T-helper 17 cell (primary cell): ENCODE results near the gene DVL1. TPM values are rescaled to one million over a fixed set of nuclear protein-coding genes. Genes with fewer than 3 reads are reported as not detected.

Source experiments
- ATAC-seq: fragments of 150-1000 bp; cut with Tn5 transposase; 2 replicates; pipeline ENCODE4 v1.10.0; 2021; ENCODE audit warnings: mild to moderate bottlenecking, moderate library complexity
- DNase-seq, 3 donors: peaks; one replicate each; pipeline versions ENCODE4 v3.0.0 to v3.0.0-alpha.2; 2020 to 2021
- H3K9me3 ChIP-seq: one replicate; pipeline ENCODE4 v1.7.0; 2013; ENCODE audit warnings: low read length, mild to moderate bottlenecking; ENCODE audit not compliant: control insufficient read depth, poor library complexity, severe bottlenecking
- H3K27ac Mint-ChIP-seq: one replicate; pipeline ENCODE4 v1.8.0; 2022; ENCODE audit warnings: mild to moderate bottlenecking, moderate library complexity, mixed read lengths
- H3K27me3 Mint-ChIP-seq: one replicate; pipeline ENCODE4 v1.8.0; 2022; ENCODE audit warnings: mixed read lengths
- H3K36me3 Mint-ChIP-seq: one replicate; pipeline ENCODE4 v1.8.0; 2022; ENCODE audit warnings: low read depth, mixed read lengths
- H3K4me1 Mint-ChIP-seq: one replicate; pipeline ENCODE4 v1.8.0; 2022; ENCODE audit warnings: mild to moderate bottlenecking, mixed read lengths
- H3K4me3 Mint-ChIP-seq: one replicate; pipeline ENCODE4 v1.8.0; 2022; ENCODE audit warnings: mild to moderate bottlenecking, moderate library complexity, mixed read lengths
- total RNA-seq, 4 donors: library from RNA in 2 of 4; stranded (reverse) in 2 of 4; gene quantifications; one replicate each; pipeline ENCODE4 v1.2.3 and lab custom pipeline; 2022 to 2026

DVL1 gene
- total RNA-seq, 2 donors from 2014 or later = 41.0 to 45.8 TPM

DNA sequence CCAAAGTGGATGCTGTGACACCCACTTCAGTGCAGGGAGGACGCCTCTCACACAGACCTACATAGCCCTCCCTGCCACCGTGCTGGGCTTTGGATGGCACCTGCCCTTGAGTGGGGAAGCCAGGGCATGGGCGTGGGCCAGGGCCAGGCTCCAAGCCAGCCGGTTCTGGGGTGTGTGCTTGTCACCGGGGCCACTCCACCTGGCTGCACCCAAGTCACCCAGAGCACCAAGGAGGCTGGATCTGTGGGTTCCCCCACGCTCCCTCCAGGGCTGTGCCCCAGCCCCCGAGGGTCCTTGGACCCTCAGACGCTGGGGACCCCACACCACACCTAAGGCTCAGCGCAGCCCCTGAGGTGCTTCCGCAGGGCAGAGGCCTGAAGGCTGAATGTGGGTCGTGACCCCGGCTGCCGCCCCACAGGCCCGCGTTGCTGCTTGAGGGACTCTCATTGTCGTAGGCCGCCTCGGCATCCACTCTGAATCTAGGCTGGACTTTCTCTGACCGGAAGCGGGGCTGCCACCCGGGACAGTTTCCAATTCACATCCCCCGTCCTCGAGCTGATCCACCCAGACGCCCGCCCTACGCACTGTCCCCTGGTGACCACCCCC is 7.7 kb upstream of the DVL1 start:
- H3K36me3 Mint-ChIP-seq = no peaks in the 10 kb centered on the region
- no peak for ATAC-seq
- peaks cover 21% of the 10 kb centered on the region for H3K4me1 Mint-ChIP-seq
- peak in 1 of 3 donors; percentile 4 for DNase-seq
- no peaks in the 10 kb centered on the region for H3K9me3 ChIP-seq
- H3K27me3 Mint-ChIP-seq = peaks cover 11% of the 10 kb centered on the region
- no peak overlapping the region for H3K27ac Mint-ChIP-seq
- H3K4me3 Mint-ChIP-seq = no peak overlapping the region

DNA sequence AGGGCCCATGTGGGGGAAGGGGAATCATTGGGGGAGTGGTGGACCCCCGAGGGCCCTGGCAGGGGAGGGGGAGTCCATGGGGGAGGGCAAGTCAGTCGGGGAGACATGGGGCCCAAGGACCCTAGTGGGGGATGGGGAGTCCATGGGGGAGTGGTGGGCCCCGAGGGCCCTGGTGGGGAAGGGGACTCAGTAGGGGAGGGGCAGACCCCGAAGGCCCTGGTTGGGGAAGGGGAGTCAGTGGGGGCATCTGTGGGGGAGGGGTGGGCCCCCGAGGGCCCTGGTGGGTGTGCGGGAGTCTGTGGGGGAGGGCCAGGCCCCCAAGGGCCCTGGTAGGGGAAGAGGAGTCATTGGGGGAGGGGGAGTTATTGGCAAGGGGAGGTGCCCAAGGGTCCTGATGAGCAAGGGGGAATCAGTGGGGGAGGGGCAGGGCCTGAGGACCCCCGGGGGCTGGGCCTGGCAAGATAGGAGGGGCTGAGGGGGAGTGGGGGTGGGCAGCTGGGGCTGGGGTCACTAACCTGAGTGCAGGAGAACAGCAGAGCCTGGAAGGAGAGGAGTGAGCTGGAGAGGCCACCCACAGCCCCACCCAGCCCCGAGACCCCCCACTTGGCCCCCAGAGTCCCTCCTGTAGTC is 7.1 kb upstream of the DVL1 start:
- H3K4me1 Mint-ChIP-seq = peaks cover 21% of the 10 kb centered on the region
- ATAC-seq = no peak
- DNase-seq = no peak
- no peak overlapping the region for H3K4me3 Mint-ChIP-seq
- peaks cover 11% of the 10 kb centered on the region for H3K27me3 Mint-ChIP-seq
- no peaks in the 10 kb centered on the region for H3K36me3 Mint-ChIP-seq
- H3K9me3 ChIP-seq = no peaks in the 10 kb centered on the region
- no peak overlapping the region for H3K27ac Mint-ChIP-seq

DNA sequence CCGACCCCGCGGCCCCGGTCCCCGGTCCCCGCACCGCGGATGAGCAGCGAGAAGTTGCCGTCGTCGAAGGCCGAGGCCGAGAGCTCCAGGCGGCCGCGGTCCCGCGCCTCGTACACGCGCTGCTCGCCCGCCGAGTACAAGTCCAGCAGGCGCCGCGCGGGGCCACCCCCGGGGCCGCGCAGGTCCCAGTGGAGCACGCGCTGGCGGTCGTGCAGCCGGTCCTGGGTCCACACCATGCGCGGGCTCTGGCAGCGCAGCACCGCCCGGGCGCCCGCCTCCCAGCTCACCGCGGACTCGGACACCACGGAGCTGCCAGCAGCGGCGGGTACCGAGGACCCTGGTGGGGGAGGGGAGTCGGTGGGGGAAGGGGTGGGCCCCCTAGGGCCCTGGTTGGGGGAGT is 6.2 kb upstream of the DVL1 start:
- H3K27me3 Mint-ChIP-seq = peaks cover 11% of the 10 kb centered on the region
- peaks cover 21% of the 10 kb centered on the region for H3K4me1 Mint-ChIP-seq
- ATAC-seq (peak; percentile 20), DNase-seq (peak in 1 of 3 donors; percentile 5)
- H3K4me3 Mint-ChIP-seq = no peak overlapping the region
- no peak overlapping the region for H3K27ac Mint-ChIP-seq
- H3K36me3 Mint-ChIP-seq = no peaks in the 10 kb centered on the region
- no peaks in the 10 kb centered on the region for H3K9me3 ChIP-seq

DNA sequence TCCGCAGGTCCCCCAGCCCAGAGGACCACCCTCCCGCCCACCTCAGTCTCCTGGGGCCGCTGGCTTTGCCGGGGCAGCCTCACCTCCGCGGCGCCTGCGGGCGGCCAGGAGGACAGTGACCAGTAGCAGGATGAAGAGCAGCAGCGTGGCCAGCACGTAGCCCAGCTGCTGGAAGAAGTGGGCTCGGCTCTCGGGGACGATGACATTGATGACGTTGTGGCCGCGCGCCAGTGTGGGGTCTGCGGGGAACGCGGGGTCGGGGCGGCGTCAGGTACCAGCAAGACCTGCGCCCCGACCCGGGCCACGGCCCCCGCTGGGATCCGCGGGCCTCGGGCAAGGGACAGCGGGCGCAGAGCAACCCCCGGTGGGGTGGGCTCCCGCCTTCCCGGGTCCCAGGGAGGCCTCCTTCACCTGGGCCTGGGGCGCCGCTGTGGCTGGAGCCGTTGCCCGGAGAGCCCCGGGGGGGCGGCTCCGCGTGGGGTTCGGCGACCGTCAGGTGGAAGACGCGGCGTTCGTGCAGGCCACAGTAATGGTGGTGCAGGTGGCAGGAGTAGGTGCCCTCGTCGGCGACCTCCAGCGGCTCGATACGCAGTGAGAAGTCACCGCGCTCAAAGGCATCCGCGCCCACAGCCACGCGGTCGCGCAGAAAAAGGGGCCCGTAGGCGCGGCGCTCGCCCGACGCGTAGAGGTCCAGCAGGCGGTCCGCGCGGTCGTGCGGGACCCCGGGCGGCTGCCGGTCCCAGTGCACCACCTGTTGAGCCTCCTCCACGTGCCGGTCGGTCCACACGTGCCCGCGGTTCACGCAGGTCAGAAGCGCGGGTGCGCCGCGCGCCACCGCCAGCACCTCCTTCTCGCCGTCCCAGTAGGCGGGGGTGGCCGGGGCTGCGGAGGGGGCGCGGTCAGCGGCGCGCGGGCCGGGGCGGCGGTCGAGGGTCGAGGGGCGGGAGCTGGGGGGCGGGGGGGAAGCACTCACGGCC is 5.3 kb upstream of the DVL1 start:
- peaks cover 11% of the 10 kb centered on the region for H3K27me3 Mint-ChIP-seq
- no peaks in the 10 kb centered on the region for H3K9me3 ChIP-seq
- H3K36me3 Mint-ChIP-seq = no peaks in the 10 kb centered on the region
- no peak overlapping the region for H3K27ac Mint-ChIP-seq
- DNase-seq (no peak), ATAC-seq (peak; percentile 33)
- no peak overlapping the region for H3K4me3 Mint-ChIP-seq
- peaks cover 21% of the 10 kb centered on the region for H3K4me1 Mint-ChIP-seq

DNA sequence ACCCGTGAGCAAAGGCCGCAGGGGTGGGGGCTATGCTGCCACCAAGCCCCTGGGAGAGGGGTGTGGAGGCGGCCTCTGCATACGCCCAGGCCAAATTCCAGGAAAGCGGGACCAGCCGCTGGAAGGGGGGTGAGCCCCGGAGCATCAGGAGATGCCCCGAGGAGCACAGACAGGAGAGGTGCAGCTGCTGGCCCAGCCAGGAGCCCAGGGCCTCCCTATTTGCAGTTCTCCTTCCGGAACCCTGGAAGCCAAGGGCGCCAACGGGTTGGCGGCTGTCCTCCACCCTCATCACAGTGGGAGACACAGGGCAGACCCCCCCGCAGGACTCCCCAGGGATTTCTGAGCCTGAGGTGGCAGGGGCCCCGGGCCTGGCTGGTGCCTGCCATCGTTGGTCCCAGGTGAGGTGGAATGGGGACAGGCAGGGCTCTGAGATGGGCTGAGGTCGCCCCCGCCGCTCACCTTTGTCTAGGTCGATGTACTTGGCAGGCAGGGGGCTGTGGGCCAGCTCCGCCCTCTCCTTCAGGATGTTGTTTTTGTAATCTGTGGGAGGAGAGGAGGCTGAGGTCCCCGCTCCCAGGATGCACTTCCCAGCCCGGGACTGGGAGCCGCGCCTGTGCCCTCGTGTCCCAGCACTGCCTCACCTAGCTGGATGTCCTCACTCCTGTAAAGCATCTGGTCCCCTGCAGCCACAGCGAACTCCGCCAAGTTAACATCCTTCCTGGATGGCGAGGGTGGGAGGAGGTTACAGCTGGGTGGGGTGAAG is 4.4 kb upstream of the DVL1 start:
- no peaks in the 10 kb centered on the region for H3K9me3 ChIP-seq
- Mint-ChIP-seq H3K27me3 (peaks cover 11% of the 10 kb centered on the region), H3K4me1 (peaks cover 13% of the 10 kb centered on the region), H3K36me3 (no peaks in the 10 kb centered on the region), H3K4me3 (peak overlapping the region; percentile 53), H3K27ac (no peak overlapping the region)
- ATAC-seq (no peak), DNase-seq (no peak)

DNA sequence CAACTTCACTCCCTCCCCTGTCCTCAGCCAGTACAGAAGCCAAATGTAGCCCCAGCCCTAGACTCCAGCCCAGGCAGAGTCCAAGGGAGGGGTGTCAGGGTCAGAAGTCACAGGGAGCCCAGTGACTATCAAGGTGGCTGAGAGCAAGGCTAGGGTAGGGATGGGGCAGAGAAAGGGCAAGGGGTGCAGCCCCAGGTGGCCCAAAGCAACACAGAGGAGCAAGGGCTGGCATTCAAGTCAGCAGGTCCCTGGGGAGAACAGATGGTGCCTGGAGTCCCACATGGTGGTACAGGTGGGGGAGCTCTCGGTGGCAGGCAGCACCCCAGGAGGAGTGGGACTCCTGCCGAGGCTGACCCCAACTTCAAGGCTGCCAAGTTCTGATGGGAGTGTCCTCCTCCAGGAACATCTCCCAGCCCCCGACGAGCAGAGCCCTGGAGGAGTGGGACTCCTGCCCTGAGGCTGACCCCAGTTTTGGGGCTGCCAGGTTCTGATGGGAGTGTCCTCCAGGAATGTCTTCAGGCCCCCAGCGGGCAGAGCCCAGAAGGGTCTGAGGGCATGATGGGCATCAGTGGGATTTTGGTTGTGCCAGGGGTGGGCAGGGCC is 3.7 kb upstream of the DVL1 start:
- Mint-ChIP-seq H3K4me1 (peaks cover 13% of the 10 kb centered on the region), H3K36me3 (no peaks in the 10 kb centered on the region), H3K4me3 (no peak overlapping the region)

DNA sequence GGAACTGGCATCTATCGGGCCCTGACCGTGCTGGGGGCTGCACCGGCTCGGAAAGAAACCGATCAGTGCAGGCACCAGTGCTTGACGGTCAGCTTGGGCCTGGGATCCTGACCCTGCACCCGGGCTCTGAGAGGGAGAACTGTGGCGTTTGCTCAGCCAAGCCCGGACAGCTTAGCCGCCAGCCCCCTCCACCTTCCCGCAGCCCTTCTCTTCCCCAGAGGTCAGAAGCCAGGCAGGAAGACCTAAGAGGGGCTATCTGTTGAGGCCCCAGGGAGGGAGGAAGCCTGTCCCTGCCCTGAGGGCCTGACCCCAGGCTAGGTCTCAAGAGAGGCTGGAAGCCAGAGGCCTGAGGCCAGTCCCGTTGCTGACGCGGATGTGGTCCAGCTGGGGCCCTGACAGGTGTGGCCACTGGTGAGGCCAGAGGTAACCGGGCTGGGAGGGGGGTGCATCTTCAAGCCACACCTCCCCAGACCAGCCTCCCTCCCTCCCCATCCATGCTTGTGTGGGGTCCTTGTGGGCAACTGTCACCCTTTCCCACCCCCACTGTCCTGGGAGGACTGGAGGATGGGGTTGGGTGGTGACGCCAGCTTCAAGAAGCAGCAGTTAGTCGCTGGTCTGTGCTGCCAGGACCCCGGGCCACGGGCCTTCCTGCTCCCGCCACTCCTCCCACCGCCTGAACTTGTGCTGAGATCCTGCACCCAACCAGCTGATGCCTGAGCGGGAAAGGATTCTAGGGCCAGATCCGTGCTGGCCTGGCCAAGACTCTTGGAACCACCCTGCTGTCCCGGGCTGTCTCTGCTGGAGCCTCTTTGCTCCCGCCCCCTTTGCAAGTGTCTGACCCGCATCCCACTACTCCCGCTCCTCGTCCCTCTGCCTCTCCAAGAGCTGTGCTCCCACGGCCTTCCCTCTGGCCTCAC is 2.6 kb upstream of the DVL1 start:
- Mint-ChIP-seq H3K27me3 (peaks cover 11% of the 10 kb centered on the region), H3K4me1 (peaks cover 15% of the 10 kb centered on the region), H3K27ac (no peak overlapping the region), H3K36me3 (no peaks in the 10 kb centered on the region), H3K4me3 (peak overlapping the region; percentile 88)
- DNase-seq (no peak), ATAC-seq (no peak)
- no peaks in the 10 kb centered on the region for H3K9me3 ChIP-seq

More for the DNA sequence above, 3.7 kb upstream of the DVL1 start:
- DNase-seq (no peak), ATAC-seq (no peak)
- Mint-ChIP-seq H3K27ac (no peak overlapping the region), H3K27me3 (peaks cover 11% of the 10 kb centered on the region)
- H3K9me3 ChIP-seq = no peaks in the 10 kb centered on the region

DNA sequence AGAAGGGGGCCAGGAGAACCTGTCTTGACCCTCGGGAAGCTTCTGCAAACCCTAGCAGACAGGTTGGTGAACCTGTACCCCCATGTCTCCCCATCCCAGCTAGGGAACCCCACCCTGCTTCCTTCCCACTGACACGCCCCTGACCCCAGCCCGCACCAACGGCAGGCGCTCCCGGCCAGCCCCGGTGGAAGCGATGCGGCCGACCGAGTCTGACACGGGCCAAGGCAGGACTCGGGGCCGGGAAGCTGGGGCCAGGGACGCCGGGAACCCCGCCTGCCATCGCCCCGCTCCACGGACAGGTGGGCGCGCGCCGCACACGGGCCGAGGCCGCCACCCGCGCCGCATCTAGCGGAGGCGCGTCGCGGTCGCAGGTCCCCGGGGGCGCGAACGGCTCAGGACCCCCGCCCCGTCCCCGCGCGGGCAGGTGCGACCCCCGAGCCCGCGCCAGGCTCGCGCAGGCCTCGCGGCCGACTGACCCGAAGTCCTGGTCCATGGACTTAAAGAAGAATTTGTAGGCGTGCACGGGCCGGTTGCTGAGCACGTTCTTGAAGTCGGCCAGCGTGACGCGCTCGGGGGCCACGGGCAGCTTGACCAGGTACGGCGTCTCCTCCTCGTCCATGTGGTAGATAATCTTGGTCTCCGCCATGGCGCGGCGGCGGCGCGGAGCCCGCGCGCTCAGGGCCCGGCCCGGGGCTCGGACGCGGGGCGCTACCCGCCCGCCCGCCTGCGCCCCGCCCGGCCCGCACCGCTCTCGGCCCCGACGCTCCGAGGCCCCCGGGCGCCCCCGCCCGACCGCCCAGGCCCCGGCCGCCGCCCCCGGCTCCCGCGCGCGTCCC is 580 bp downstream of the DVL1 start:
- Mint-ChIP-seq H3K27ac (no peak overlapping the region), H3K36me3 (no peaks in the 10 kb centered on the region), H3K4me1 (peaks cover 14% of the 10 kb centered on the region), H3K27me3 (peaks cover 11% of the 10 kb centered on the region), H3K4me3 (peak overlapping the region; percentile 74)
- no peaks in the 10 kb centered on the region for H3K9me3 ChIP-seq
- ATAC-seq = peak; percentile 44
- no peak for DNase-seq

DNA sequence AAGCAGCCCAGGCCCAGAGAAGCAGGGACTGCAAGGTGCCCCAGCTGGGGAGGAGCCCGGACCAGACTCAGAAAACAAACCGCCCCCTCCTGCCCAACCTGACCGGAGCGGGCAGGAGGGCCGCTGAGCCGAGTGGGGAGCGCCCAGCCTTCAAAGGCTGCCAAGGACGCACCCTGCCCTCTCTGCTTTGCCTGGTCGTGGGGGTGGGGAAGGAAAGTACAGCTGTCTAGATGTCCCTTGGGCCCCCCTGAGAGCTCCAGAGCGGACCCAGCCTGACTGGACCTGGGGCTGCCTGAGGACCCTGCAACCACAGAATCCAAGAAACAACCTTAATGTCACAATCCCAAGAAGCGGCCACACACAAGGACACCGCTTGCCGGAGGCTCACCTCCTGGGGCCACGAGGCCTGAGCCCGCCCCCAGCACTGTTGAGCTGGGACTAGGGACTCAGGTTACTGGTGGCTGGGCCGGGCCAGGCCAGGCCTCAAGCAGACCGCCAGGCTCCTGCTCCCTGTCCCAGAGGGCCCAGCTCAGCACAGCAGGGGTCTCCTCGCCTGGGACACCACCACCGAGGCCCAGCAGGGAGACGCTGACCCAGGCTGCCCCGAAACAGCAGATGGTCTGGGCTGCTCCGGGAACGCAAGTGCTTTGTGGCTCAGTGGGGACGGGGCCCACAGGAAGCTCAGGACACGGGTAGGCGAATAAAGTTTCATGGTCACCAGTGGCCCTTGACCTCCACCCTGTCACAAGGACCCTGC is 1.4 kb downstream of the DVL1 start:
- no peak for ATAC-seq
- peak overlapping the region; percentile 9 for H3K27ac Mint-ChIP-seq

DNA sequence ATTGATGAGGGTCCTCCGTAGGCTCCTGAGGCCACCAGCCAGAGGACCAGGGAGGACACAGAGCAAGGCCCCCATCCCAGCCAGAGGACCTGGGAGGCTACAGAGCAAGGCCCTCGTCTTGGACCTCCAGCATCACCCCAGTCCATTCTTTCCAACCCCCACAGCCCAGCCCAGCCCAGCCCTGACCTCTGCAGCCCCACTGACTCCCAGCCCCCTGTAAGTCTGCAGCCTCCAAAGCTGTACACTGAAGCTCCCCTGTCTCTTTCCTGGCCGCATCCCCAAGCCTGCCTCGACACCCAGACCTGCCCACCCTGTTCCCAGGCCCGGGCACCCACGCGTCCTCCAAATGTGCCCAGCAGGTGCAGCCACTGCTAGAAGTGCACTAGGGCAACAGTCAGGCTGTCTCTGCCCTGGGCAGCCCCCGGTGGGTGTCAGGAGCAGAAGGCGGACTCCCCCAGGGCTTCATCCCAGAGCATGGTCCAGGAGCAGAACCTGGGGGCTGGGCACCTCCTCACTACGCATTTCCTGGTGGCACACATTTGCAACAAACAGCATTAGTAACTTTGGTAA is 2.1 kb downstream of the DVL1 start:
- ATAC-seq = no peak
- Mint-ChIP-seq H3K4me3 (no peak overlapping the region), H3K27me3 (peaks cover under 1% of the 10 kb centered on the region), H3K27ac (peak overlapping the region; percentile 9), H3K4me1 (peaks cover 6% of the 10 kb centered on the region), H3K36me3 (no peaks in the 10 kb centered on the region)
- DNase-seq = no peak
- no peaks in the 10 kb centered on the region for H3K9me3 ChIP-seq

More for the DNA sequence above, 1.4 kb downstream of the DVL1 start:
- peaks cover 8% of the 10 kb centered on the region for H3K27me3 Mint-ChIP-seq
- peak overlapping the region; percentile 74 for H3K4me3 Mint-ChIP-seq
- no peak for DNase-seq
- H3K4me1 Mint-ChIP-seq = peaks cover 10% of the 10 kb centered on the region
- H3K36me3 Mint-ChIP-seq = no peaks in the 10 kb centered on the region
- H3K9me3 ChIP-seq = no peaks in the 10 kb centered on the region
